Activated CD4-positive, alpha-beta memory T cell treated with anti-CD3 and anti-CD28 coated beads for 36 hours (primary cell): ENCODE results near the gene INPP4A. TPM values are rescaled to one million over a fixed set of nuclear protein-coding genes. Genes with fewer than 3 reads are reported as not detected.

Experiments
- CTCF ChIA-PET: fragments of 350-600 bp; sonication (Branson Sonifier 250); formaldehyde crosslinking; loops from one replicate; lab custom pipeline; 2021; ENCODE audit warnings: antibody characterized with exemption, inconsistent platforms; lab: Charles Lee
- POLR2A ChIA-PET: fragments of 350-600 bp; sonication (Branson Sonifier 250); formaldehyde crosslinking; loops from one replicate; lab custom pipeline; 2021; ENCODE audit warnings: antibody characterized with exemption; lab: Charles Lee
- DNase-seq: peaks from one replicate; pipeline ENCODE4 v3.0.0-alpha.2; 2020
- H3K27ac Mint-ChIP-seq: one replicate; pipeline ENCODE4 v1.8.0; 2021; ENCODE audit warnings: mixed read lengths
- H3K27me3 Mint-ChIP-seq: one replicate; pipeline ENCODE4 v1.8.0; 2021; ENCODE audit warnings: mixed read lengths
- H3K36me3 Mint-ChIP-seq: one replicate; pipeline ENCODE4 v1.8.0; 2021; ENCODE audit warnings: mixed read lengths
- H3K4me1 Mint-ChIP-seq: one replicate; pipeline ENCODE4 v1.8.0; 2021; ENCODE audit warnings: low read depth, mixed read lengths
- H3K4me3 Mint-ChIP-seq: one replicate; pipeline ENCODE4 v1.8.0; 2021; ENCODE audit warnings: mild to moderate bottlenecking, mixed read lengths
- H3K9me3 Mint-ChIP-seq: one replicate; pipeline ENCODE4 v1.8.0; 2021; ENCODE audit warnings: mixed read lengths
- intact Hi-C: fragments of 100-400 bp; cut with micrococcal nuclease; formaldehyde crosslinking; loops from one replicate; pipeline ENCODE4 v1.15.1; 2023
- total RNA-seq, 2 experiments: library from RNA; stranded (reverse); gene quantifications; one replicate each; pipeline ENCODE4 v1.2.3, GENCODE V29; 2021

The INPP4A gene
- total RNA-seq, 2 experiments from 2014 or later: 40.7 to 42.0 TPM

DNA sequence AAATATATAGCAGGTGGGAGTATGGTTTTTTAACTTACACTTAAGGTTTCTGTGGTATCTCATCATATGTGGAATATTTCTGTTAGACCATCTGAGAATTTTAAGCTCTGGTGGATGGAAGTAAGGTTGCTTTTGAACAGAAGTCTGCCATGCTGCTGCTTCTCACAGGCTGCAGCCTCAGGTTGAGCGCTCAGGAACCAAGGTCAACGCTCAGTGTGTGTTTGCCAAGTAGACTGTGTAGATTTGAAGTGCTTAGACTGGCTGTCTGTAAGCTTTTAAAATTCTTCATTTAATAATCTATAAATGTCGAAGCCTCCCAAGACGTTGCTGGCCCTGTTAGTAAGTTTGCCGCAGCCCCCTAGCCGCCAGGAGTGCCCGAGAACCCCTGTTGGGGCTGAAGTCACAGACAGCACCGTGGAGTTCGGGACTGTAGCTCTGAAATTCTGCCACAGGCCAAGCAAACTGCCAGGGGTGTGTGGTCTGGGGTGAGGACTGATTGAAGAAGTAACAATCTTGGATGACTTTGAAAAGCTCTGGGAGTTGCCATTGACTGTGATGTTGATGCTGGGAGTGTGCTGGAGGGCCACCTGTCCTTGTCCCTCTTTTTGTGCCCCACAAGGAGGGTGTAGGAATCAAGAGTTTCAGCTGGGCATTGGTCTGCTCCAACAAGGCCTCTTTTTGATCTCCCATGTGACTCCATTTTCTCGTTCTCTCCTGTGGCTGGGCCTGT lies 26.9 kb downstream of the INPP4A start:
- Mint-ChIP-seq H3K4me1 (peaks cover 90% of the 10 kb centered on the region), H3K27ac (peak overlapping the region; percentile 76), H3K4me3 (no peak overlapping the region), H3K9me3 (no peaks in the 10 kb centered on the region), H3K27me3 (no peaks in the 10 kb centered on the region), H3K36me3 (peaks cover 3% of the 10 kb centered on the region)
- no peak for DNase-seq
- intact Hi-C loops: no loop called here
- POLR2A ChIA-PET: interaction anchor here (0.9 to 2.4 kb wide), 4 partner anchors 8 to 16 kb away, joined by 4 to 14 read pairs (median 4); no protein-coding TSS in a partner anchor
- CTCF ChIA-PET: interaction anchor here (0.7 to 2.9 kb wide), 6 partner anchors 8 to 59 kb away, joined by 3 to 9 read pairs (median 5); no protein-coding TSS in a partner anchor

DNA sequence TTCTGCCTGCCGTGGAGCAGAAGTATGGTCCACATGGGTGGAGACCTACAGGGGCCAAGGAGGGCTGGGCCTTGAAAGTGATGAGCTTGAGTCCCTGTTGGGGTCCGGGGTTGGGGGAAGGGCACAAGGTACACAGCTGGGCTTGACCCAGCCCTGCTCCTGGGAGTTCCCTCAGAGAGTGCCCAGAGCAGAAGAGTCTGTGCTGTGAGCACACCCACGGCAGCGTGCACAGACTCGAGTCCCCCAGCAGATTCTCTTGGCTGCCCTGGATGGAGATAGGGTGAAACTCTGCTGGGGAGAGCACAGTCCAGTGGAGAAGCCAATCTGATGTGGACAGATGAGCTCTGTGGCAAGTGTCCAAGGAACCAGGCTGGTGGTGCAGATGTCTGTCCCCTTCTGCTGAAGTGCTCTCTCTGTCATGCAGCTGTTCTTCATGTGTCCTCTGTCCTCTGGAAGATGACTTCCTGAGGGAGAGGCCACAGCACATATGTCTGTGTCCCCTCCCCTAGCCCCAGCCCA lies 27.5 kb downstream of the INPP4A start:
- DNase-seq: no peak
- ChIA-PET POLR2A (interaction anchor here (1.6 kb wide), 1 partner anchor 16 kb away, joined by 4 read pairs; no protein-coding TSS in a partner anchor), CTCF (interaction anchor here (1.0 to 2.9 kb wide), 4 partner anchors 11 to 44 kb away, joined by 3 to 8 read pairs (median 5); no protein-coding TSS in a partner anchor)
- Mint-ChIP-seq H3K36me3 (peaks cover 3% of the 10 kb centered on the region), H3K4me3 (no peak overlapping the region), H3K27me3 (no peaks in the 10 kb centered on the region), H3K27ac (no peak overlapping the region), H3K9me3 (no peaks in the 10 kb centered on the region), H3K4me1 (peaks cover 90% of the 10 kb centered on the region)
- intact Hi-C loops: no loop called here

DNA sequence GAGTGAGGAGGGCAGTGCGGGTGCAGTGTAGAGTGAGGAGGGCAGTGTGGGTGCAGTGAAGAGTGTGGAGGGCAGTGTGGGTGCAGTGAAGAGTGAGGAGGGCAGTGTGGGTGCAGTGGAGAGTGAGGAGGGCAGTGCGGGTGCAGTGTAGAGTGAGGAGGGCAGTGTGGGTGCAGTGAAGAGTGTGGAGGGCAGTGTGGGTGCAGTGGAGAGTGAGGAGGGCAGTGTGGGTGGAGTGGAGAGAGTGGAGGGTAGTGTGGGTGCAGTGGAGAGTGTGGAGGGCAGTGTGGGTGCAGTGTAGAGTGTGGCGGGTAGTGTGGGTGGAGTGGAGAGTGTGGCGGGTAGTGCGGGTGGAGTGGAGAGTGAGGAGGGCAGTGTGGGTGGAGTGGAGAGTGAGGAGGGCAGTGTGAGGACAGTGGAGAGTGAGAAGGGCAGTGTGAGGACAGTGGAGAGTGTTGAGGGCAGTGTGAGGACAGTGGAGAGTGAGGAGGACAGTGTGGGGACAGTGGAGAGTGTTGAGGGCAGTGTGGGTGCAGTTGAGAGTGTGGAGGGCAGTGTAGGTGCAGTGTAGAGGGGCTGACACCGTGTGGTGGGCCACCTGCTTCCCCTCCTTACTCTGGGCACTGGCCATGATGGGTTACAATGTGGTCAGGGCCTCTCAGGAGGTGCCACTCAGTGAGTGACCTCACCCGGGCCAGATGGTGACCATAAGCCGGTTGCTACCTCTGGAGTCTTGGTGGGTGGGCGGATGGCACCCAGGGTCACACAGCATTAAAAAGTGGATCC lies 28.5 kb downstream of the INPP4A start:
- Mint-ChIP-seq H3K27ac (peak overlapping the region; percentile 70), H3K27me3 (no peaks in the 10 kb centered on the region), H3K36me3 (peaks cover 3% of the 10 kb centered on the region), H3K4me1 (peaks cover 92% of the 10 kb centered on the region), H3K4me3 (peak overlapping the region; percentile 45), H3K9me3 (no peaks in the 10 kb centered on the region)
- ChIA-PET POLR2A (interaction anchor here (0.6 kb wide), 1 partner anchor 9 kb away, joined by 3 read pairs; no protein-coding TSS in a partner anchor), CTCF (interaction anchor here (1.0 to 2.8 kb wide), 2 partner anchors 15 kb away, joined by 3 to 7 read pairs; no protein-coding TSS in a partner anchor)
- intact Hi-C loops: no loop called here
- DNase-seq: no peak

DNA sequence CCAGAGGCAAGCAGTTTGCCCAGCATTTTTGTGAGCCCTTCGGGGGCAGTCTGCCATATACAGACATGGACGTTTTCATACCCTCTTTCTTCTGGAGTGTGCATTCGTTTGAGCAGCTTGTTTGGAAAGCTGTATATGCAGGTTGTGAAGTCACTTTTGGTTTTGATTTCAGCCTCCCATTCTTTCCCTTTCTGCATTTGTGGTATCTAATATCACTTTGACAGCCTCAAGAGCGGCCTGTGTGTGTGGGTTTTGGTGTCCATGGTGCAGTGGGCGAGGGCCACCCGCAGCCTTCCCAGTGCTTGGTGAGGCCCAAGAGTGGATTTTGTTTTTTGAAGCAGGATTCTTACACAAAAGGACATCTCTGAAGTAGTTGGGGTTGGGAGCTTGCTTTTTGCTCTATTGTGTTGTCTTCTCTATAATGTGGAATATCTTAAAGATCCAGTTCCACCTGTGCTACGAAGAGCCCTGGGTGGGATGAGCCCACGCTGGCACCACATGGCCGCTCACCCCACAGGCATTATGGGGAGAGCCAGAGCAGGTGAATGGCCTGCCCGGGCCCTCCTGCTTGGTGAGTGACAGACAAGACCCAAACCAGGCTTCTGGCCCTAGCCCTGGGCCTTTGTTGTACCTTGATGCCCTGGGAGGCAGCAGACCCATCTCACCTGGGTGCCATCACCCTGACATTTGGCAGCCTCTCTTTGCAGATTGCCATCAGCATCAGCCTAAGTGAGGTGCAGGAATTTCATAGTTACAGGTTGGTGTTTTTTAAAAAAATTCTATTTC lies 29.5 kb downstream of the INPP4A start:
- Mint-ChIP-seq H3K4me3 (peak overlapping the region; percentile 45), H3K4me1 (peaks cover 93% of the 10 kb centered on the region), H3K27me3 (no peaks in the 10 kb centered on the region), H3K9me3 (no peaks in the 10 kb centered on the region), H3K27ac (peak overlapping the region; percentile 70), H3K36me3 (peaks cover 3% of the 10 kb centered on the region)
- intact Hi-C loops: no loop called here
- peak; percentile 57 for DNase-seq
- ChIA-PET CTCF (interaction anchor here (1.0 to 2.8 kb wide), 3 partner anchors 10 to 61 kb away, joined by 3 to 8 read pairs (median 7); no protein-coding TSS in a partner anchor), POLR2A (interaction anchor here (0.6 to 1.2 kb wide), 2 partner anchors 9 to 10 kb away, joined by 3 read pairs; no protein-coding TSS in a partner anchor)

DNA sequence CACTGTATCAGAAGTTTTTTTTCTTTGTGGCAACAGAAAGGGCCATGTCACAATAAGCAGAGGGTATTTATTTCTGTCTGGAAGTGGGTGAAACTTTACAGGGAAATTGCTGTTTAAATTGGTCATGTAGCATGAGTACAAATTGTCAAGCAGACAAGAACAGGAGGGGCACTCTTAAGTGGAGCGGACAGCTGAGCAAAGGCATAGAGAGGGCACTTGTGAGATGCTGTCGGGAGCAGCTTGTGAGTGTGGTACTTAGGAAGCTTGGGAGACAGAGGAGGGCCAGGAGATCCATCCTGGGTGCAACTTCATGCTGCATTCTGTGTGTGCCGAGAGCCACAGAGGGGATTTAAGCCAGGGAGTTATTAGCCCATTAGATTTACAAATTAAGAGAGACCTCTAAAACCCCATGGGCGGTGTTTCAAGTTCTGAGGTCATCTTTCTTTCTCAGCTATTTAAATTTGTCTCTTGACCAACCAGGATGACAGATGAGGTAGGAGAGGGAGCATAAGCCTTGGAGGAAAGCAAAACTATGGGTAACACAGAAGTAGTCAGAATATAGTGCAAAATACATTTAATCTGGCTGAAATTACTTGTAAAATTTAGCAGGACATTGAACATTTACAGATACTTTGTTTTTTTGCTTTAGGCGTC lies 30.4 kb downstream of the INPP4A start:
- POLR2A ChIA-PET: interaction anchor here (1.2 to 1.3 kb wide), 2 partner anchors 10 to 16 kb away, joined by 3 read pairs; no protein-coding TSS in a partner anchor
- CTCF ChIA-PET: interaction anchor here (1.0 to 2.8 kb wide), 4 partner anchors 11 to 62 kb away, joined by 3 to 8 read pairs (median 5); no protein-coding TSS in a partner anchor
- H3K4me3 Mint-ChIP-seq: no peak overlapping the region

DNA sequence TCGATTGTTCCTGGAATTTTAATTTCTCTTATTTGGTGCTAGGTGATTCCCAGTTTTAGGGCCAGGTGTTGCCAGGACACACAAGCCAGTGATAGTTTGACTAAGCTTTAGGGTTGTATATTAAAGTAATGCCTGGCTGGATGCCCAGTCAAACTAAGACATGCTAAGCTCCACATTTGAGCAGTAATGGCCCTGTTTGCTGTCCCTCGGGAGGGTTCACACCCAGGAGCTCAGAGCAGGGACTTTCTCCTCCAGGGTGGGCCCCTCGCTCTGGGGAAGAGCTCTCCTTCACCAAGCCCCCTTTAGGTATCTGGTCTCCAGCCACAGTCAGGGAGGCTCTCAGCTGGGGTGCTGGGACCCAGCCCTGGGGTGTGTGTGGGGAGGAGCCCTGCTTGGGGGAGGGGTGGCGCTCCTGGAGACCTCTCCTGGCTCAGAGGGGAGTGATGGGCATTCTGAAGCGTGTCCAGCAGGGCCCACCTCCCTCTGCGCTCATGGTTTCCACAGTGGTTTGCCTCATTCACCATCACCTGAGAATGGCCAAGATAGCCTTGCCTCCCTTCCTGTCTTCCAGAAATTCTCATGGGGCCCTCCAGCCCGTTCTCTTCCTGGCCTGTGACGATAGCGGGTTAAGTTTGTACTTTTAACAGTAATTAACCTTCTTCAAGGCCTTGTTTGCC lies 31.7 kb downstream of the INPP4A start:
- POLR2A ChIA-PET: interaction anchor here (1.0 to 1.6 kb wide), 3 partner anchors 10 to 17 kb away, joined by 3 to 4 read pairs (median 4); no protein-coding TSS in a partner anchor
- Mint-ChIP-seq H3K4me3 (no peak overlapping the region), H3K4me1 (peaks cover 99% of the 10 kb centered on the region), H3K36me3 (no peaks in the 10 kb centered on the region), H3K27me3 (no peaks in the 10 kb centered on the region), H3K27ac (no peak overlapping the region), H3K9me3 (no peaks in the 10 kb centered on the region)
- intact Hi-C loops: no loop called here
- CTCF ChIA-PET: interaction anchor here (0.7 to 2.8 kb wide), 4 partner anchors 11 to 64 kb away, joined by 3 to 8 read pairs (median 6); no protein-coding TSS in a partner anchor
- no peak for DNase-seq

More for the DNA sequence above, 30.4 kb downstream of the INPP4A start:
- Mint-ChIP-seq H3K4me1 (peaks cover 97% of the 10 kb centered on the region), H3K27ac (peak overlapping the region; percentile 39), H3K36me3 (peaks cover 3% of the 10 kb centered on the region), H3K27me3 (no peaks in the 10 kb centered on the region), H3K9me3 (no peaks in the 10 kb centered on the region)
- intact Hi-C loops: no loop called here
- no peak for DNase-seq

DNA sequence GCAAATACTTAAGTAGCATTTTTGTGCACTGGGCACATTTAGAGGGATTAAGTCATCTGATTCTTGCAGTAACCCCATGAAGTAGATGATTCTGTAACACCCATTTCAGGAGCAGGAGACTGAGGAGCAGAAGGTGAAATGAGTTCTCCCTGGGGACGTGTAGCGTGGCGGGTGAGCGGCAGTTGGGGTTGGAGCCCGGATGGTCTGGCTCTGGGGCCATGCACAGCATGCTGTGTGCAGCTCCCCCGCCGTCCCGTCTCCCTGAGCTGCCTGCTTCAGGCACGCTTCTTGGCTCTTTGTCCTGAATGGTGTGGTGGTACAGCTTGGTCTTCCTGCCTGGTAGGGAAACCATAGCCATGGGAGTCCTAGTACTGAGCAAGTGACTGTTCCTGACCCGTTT lies 32.4 kb downstream of the INPP4A start:
- ChIA-PET CTCF (no interaction called here), POLR2A (interaction anchor here (1.6 kb wide), 1 partner anchor 10 kb away, joined by 4 read pairs; no protein-coding TSS in a partner anchor)
- peaks cover 98% of the 10 kb centered on the region for H3K4me1 Mint-ChIP-seq
- DNase-seq: no peak
- H3K27me3 Mint-ChIP-seq: no peaks in the 10 kb centered on the region
- intact Hi-C loops: no loop called here
- no peak overlapping the region for H3K27ac Mint-ChIP-seq
- no peaks in the 10 kb centered on the region for H3K36me3 Mint-ChIP-seq
- no peaks in the 10 kb centered on the region for H3K9me3 Mint-ChIP-seq
- no peak overlapping the region for H3K4me3 Mint-ChIP-seq

DNA sequence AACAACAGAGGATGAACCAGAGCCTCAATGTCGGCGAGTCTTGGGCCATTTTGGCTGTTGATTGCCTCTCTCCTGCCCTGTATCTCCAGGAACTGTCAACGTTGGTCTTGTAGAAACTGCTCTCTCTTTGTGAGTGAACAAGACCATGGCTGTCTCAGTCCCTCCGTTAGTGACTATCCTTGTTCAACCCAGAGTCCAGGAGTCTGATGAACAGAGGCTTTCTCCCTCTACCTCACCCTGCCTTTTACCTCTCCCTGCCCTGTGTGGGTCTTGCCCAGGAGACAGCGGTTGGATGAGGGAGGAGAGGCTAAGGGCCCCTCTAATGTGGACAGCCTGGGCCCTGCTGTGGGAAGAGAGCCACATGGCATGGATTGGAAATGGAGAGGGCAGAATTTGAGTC lies 32.8 kb downstream of the INPP4A start:
- no peak overlapping the region for H3K4me3 Mint-ChIP-seq

DNA sequence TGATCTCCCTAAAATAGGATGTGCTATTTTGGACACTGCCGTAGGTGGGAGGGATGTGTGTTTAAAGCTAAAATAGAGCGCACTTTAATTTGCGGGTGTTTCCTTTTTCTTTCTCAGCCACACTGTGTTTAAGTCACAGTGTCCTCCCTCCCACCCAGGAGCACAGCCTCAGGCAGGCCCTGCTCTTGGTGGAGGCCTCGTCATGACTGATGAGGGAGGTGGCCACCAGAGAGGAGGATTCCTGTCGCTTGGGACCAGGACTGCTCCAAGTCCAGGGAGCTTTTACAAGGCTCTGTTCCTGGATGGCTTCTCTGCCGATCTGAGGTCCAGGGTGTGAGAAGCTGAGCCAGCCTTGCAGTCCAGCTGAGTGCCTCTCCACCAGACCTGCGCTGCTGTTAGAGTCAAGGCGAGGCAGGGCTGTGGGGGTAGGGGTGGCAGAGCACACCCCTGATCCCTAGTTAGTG lies 33.5 kb downstream of the INPP4A start:
- ChIA-PET POLR2A (interaction anchor here (2.3 to 3.3 kb wide), 2 partner anchors 13 to 32 kb away, joined by 16 to 25 read pairs; partner anchors contain the start of gene INPP4A), CTCF (interaction anchor here (2.0 kb wide), 1 partner anchor 10 kb away, joined by 19 read pairs; no protein-coding TSS in a partner anchor)
- intact Hi-C loops: loop anchor here (2.0 kb wide), 1 partner anchor 13 kb away; no protein-coding TSS in a partner anchor
- no peak overlapping the region for H3K4me3 Mint-ChIP-seq
- no peaks in the 10 kb centered on the region for H3K36me3 Mint-ChIP-seq
- H3K4me1 Mint-ChIP-seq: peaks cover 96% of the 10 kb centered on the region
- no peak overlapping the region for H3K27ac Mint-ChIP-seq
- DNase-seq: no peak
- no peaks in the 10 kb centered on the region for H3K27me3 Mint-ChIP-seq
- H3K9me3 Mint-ChIP-seq: no peaks in the 10 kb centered on the region

More for the DNA sequence above, 32.8 kb downstream of the INPP4A start:
- Mint-ChIP-seq H3K27me3 (no peaks in the 10 kb centered on the region), H3K36me3 (no peaks in the 10 kb centered on the region), H3K4me1 (peaks cover 98% of the 10 kb centered on the region), H3K9me3 (no peaks in the 10 kb centered on the region), H3K27ac (no peak overlapping the region)
- no peak for DNase-seq
- intact Hi-C loops: no loop called here
- ChIA-PET CTCF (no interaction called here), POLR2A (interaction anchor here (3.3 kb wide), 1 partner anchor 32 kb away, joined by 16 read pairs; the partner anchor contains the start of gene INPP4A)

DNA sequence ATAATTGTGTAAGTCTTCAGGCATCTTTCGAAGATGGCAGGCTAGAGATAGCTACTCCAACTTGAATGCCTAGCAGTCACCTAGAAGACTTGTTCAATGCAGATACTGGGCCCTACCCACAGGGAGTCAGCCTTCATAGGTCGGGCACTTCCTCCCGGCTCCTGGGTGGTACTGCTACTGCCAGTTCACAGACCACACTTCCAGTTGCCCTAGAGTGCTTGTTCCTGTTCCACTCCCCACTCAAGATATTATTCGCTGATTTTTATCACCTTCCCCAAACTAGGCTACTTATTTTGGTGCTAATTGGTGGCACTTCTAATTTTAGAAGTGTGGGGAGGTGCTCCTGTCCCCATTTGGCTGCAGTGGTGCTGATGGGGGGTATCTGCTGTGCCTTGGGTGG lies 34.2 kb downstream of the INPP4A start:
- no peak overlapping the region for H3K4me3 Mint-ChIP-seq
- H3K27ac Mint-ChIP-seq: peak overlapping the region; percentile 66
- H3K4me1 Mint-ChIP-seq: peaks cover 96% of the 10 kb centered on the region
- DNase-seq: peak; percentile 48
- no peaks in the 10 kb centered on the region for H3K27me3 Mint-ChIP-seq
- no peaks in the 10 kb centered on the region for H3K9me3 Mint-ChIP-seq
- CTCF ChIA-PET: interaction anchor here (1.8 to 2.0 kb wide), 2 partner anchors 9 to 66 kb away, joined by 7 to 19 read pairs; no protein-coding TSS in a partner anchor
- POLR2A ChIA-PET: interaction anchor here (2.2 to 3.3 kb wide), 3 partner anchors 8 to 33 kb away, joined by 14 to 25 read pairs (median 16); partner anchors contain the start of gene INPP4A
- intact Hi-C loops: loop anchor here (1.0 to 2.0 kb wide), 2 partner anchors 14 to 21 kb away; no protein-coding TSS in a partner anchor
- H3K36me3 Mint-ChIP-seq: no peaks in the 10 kb centered on the region
